ENCODE results near the gene POLR3A.

Gene POLR3A

GRCh38 chr10:77943121-77943901 is 86.0 kb downstream of the POLR3A start:
- no peak for DNase-seq (ENCODE audit: low read depth)

GRCh38 chr10:77941790-77942189 is 87.5 kb downstream of the POLR3A start:
- DNase-seq (ENCODE audit: low read depth), result no peak

GRCh38 chr10:77940627-77941026 is 88.7 kb downstream of the POLR3A start:
- DNase-seq (ENCODE audit: low read depth), result no peak

GRCh38 chr10:77940225-77940624 is 89.1 kb downstream of the POLR3A start:
- DNase-seq (ENCODE audit: low read depth), result no peak

- no peak for DNase-seq (ENCODE audit: low read depth)
Observed at GRCh38 chr10:77939561-77940001, 89.7 kb downstream of the POLR3A start.

- DNase-seq (ENCODE audit: low read depth), result no peak
Observed at GRCh38 chr10:77936697-77937567, 92.4 kb downstream of the POLR3A start.

GRCh38 chr10:77932016-77932715 is 97.1 kb downstream of the POLR3A start:
- DNase-seq (ENCODE audit: low read depth), result no peak

GRCh38 chr10:77927402-77928246 is 101.7 kb downstream of the POLR3A start:
- no peak for DNase-seq (ENCODE audit: low read depth)

- DNase-seq (ENCODE audit: low read depth), result no peak
Observed at GRCh38 chr10:77926566-77927401, 102.5 kb downstream of the POLR3A start, which contains the start of gene DLG5. TSS of gene DLG5 (minus strand) at chr10:77926755. CDS start at chr10:77926520, 235 bp downstream.

- DNase-seq (ENCODE audit: low read depth), result no peak
Observed at GRCh38 chr10:77925795-77926565, 103.3 kb downstream of the POLR3A start.

- no peak for DNase-seq (ENCODE audit: low read depth)
Observed at GRCh38 chr10:77925410-77925794, 103.9 kb downstream of the POLR3A start.

GRCh38 chr10:77922566-77923179 is 106.6 kb downstream of the POLR3A start:
- DNase-seq (ENCODE audit: low read depth), result no peak

- DNase-seq (ENCODE audit: low read depth), result no peak
Observed at GRCh38 chr10:77922055-77922454, 107.3 kb downstream of the POLR3A start.

- DNase-seq (ENCODE audit: low read depth), result no peak
Observed at GRCh38 chr10:77921395-77921794, 107.9 kb downstream of the POLR3A start.

- DNase-seq (ENCODE audit: low read depth), result no peak
Observed at GRCh38 chr10:77920495-77920894, 108.8 kb downstream of the POLR3A start.

- DNase-seq (ENCODE audit: low read depth), result no peak
Observed at GRCh38 chr10:77919713-77920108, 109.6 kb downstream of the POLR3A start.

Data from CMK (cell line).